ENCODE results near the gene ARHGEF12. TPM values are rescaled to one million over a fixed set of nuclear protein-coding genes. Genes with fewer than 3 reads are reported as not detected.

Gene ARHGEF12
- total and polyA plus RNA-seq, 7 donors: 18.6 to 129 (median 80.5) TPM

GRCh38 chr11:120352405-120352804 is 16.2 kb downstream of the ARHGEF12 start:
- H3K27me3 ChIP-seq: no peaks in the 10 kb centered on the region
- H3K27ac ChIP-seq: no peak overlapping the region
- DNase-seq: no peak
- H3K4me3 ChIP-seq: no peak overlapping the region
- TF ChIP-seq CTCF (IDR thresholded peaks at IDR 0.05) (no peak), EP300 (IDR thresholded peaks at IDR 0.05) (no peak), POLR2A (IDR thresholded peaks at IDR 0.05) (no peak), POLR2AphosphoS5 (IDR thresholded peaks at IDR 0.05) (no peak)
- H3K9me3 ChIP-seq: no peaks in the 10 kb centered on the region
- no peaks in the 10 kb centered on the region for H3K36me3 ChIP-seq
- WGBS, 2 donors: 20 to 66% methylated on average over 6 of the region's 6 CpGs
- peaks cover 0 to 42% (median 35%) of the 10 kb centered on the region in 4 donors for H3K4me1 ChIP-seq
- intact Hi-C loops (cut with DNase I): no loop called here

- H3K36me3 ChIP-seq: no peaks in the 10 kb centered on the region
- no peak for DNase-seq
- TF ChIP-seq EP300 (IDR thresholded peaks at IDR 0.05): no peak
- TF ChIP-seq CTCF (IDR thresholded peaks at IDR 0.05): no peak
- no peak for TF ChIP-seq POLR2AphosphoS5 (IDR thresholded peaks at IDR 0.05)
- TF ChIP-seq POLR2A (IDR thresholded peaks at IDR 0.05): no peak
- no peak overlapping the region for H3K4me3 ChIP-seq
- intact Hi-C loops (cut with DNase I): no loop called here
- no peak overlapping the region for H3K27ac ChIP-seq
- no peaks in the 10 kb centered on the region for H3K27me3 ChIP-seq
- H3K9me3 ChIP-seq: no peaks in the 10 kb centered on the region
- peaks cover 0 to 31% (median 23%) of the 10 kb centered on the region in 4 donors for H3K4me1 ChIP-seq
- 33 to 72% methylated on average over 1 of the region's 1 CpG for WGBS, 2 donors
These were observed 17.9 kb downstream of the ARHGEF12 start for GRCh38 chr11:120354068-120354467.

- Histone ChIP-seq H3K9me3 (no peaks in the 10 kb centered on the region), H3K4me1 (peaks cover 0 to 24% (median 16%) of the 10 kb centered on the region in 4 donors), H3K4me3 (no peak overlapping the region), H3K27ac (no peak overlapping the region), H3K36me3 (no peaks in the 10 kb centered on the region), H3K27me3 (no peaks in the 10 kb centered on the region)
- 22 to 62% methylated on average over 6 of the region's 6 CpGs for WGBS, 2 donors
- no peak for TF ChIP-seq POLR2AphosphoS5 (IDR thresholded peaks at IDR 0.05)
- TF ChIP-seq EP300 (IDR thresholded peaks at IDR 0.05): no peak
- TF ChIP-seq CTCF (IDR thresholded peaks at IDR 0.05): no peak
- TF ChIP-seq POLR2A (IDR thresholded peaks at IDR 0.05): no peak
- no peak for DNase-seq
- intact Hi-C loops (cut with DNase I): loop anchor here (5.0 kb wide), 1 partner anchor 43 kb away; no protein-coding TSS in a partner anchor
These were observed 18.6 kb downstream of the ARHGEF12 start for GRCh38 chr11:120354779-120355178.

GRCh38 chr11:120357620-120358019 is 21.4 kb downstream of the ARHGEF12 start:
- WGBS, 2 donors: 96 to 98% methylated on average over 6 of the region's 6 CpGs
- DNase-seq: no peak
- intact Hi-C loops (cut with DNase I): loop anchor here (5.0 kb wide), 1 partner anchor 40 kb away; no protein-coding TSS in a partner anchor
- Histone ChIP-seq H3K36me3 (no peaks in the 10 kb centered on the region), H3K4me1 (peaks cover 0 to 35% (median 23%) of the 10 kb centered on the region in 4 donors), H3K4me3 (no peak overlapping the region), H3K9me3 (no peaks in the 10 kb centered on the region), H3K27me3 (no peaks in the 10 kb centered on the region), H3K27ac (no peak overlapping the region)
- TF ChIP-seq POLR2A (IDR thresholded peaks at IDR 0.05) (no peak), POLR2AphosphoS5 (IDR thresholded peaks at IDR 0.05) (no peak), CTCF (IDR thresholded peaks at IDR 0.05) (no peak), EP300 (IDR thresholded peaks at IDR 0.05) (no peak)

GRCh38 chr11:120358729-120359128 is 22.5 kb downstream of the ARHGEF12 start:
- H3K27ac ChIP-seq: no peak overlapping the region
- TF ChIP-seq EP300 (IDR thresholded peaks at IDR 0.05) (no peak), POLR2AphosphoS5 (IDR thresholded peaks at IDR 0.05) (no peak), POLR2A (IDR thresholded peaks at IDR 0.05) (no peak), CTCF (IDR thresholded peaks at IDR 0.05) (no peak)
- intact Hi-C loops (cut with DNase I): loop anchor here (5.0 kb wide), 1 partner anchor 39 kb away; no protein-coding TSS in a partner anchor
- no peaks in the 10 kb centered on the region for H3K27me3 ChIP-seq
- peaks cover 0 to 42% (median 23%) of the 10 kb centered on the region in 4 donors for H3K4me1 ChIP-seq
- no peak for DNase-seq
- no peaks in the 10 kb centered on the region for H3K36me3 ChIP-seq
- H3K9me3 ChIP-seq: no peaks in the 10 kb centered on the region
- no peak overlapping the region for H3K4me3 ChIP-seq
- WGBS, 2 donors: 92 to 97% methylated on average over 3 of the region's 3 CpGs

All from sigmoid colon (tissue), 7 donors.